CD4-positive, alpha-beta T cell treated with Interleukin-17A for 1 hour (primary cell): ENCODE results near the gene UMODL1.

Source experiments
- DNase-seq: peaks from one replicate; pipeline ENCODE4 v3.0.0-alpha.2; 2020

UMODL1 gene

GRCh38 chr21:42082501-42083360 lies 11.6 kb downstream of the UMODL1 start:
- DNase-seq = no peak

- no peak for DNase-seq
Observed at GRCh38 chr21:42083361-42083690, 12.2 kb downstream of the UMODL1 start.

- DNase-seq = no peak
Observed at GRCh38 chr21:42084079-42084478, 13.0 kb downstream of the UMODL1 start.

- DNase-seq = no peak
Observed at GRCh38 chr21:42085246-42086077, 14.3 kb downstream of the UMODL1 start.

GRCh38 chr21:42086969-42087368 lies 15.9 kb downstream of the UMODL1 start:
- no peak for DNase-seq

- DNase-seq = no peak
Observed at GRCh38 chr21:42088148-42088547, 17.0 kb downstream of the UMODL1 start.

- DNase-seq = no peak
Observed at GRCh38 chr21:42088658-42089057, 17.5 kb downstream of the UMODL1 start.

GRCh38 chr21:42089093-42089631 lies 18.0 kb downstream of the UMODL1 start:
- no peak for DNase-seq

GRCh38 chr21:42089665-42090310 lies 18.7 kb downstream of the UMODL1 start:
- DNase-seq = no peak

- DNase-seq = no peak
Observed at GRCh38 chr21:42091899-42092508, 20.9 kb downstream of the UMODL1 start.

GRCh38 chr21:42092771-42093170 lies 21.7 kb downstream of the UMODL1 start:
- no peak for DNase-seq

GRCh38 chr21:42093186-42093585 lies 22.1 kb downstream of the UMODL1 start:
- no peak for DNase-seq

- DNase-seq = no peak
Observed at GRCh38 chr21:42093991-42094421, 22.9 kb downstream of the UMODL1 start.

- DNase-seq = no peak
Observed at GRCh38 chr21:42094811-42095210, 23.7 kb downstream of the UMODL1 start.

- DNase-seq = no peak
Observed at GRCh38 chr21:42095581-42095980, 24.5 kb downstream of the UMODL1 start.

GRCh38 chr21:42096566-42096965 lies 25.4 kb downstream of the UMODL1 start:
- no peak for DNase-seq

GRCh38 chr21:42097274-42097673 lies 26.2 kb downstream of the UMODL1 start:
- no peak for DNase-seq

GRCh38 chr21:42097860-42098454 lies 26.8 kb downstream of the UMODL1 start:
- no peak for DNase-seq

- DNase-seq = no peak
Observed at GRCh38 chr21:42098957-42099505, 27.9 kb downstream of the UMODL1 start.

GRCh38 chr21:42101246-42101645 lies 30.1 kb downstream of the UMODL1 start:
- no peak for DNase-seq

GRCh38 chr21:42102076-42102475 lies 31.0 kb downstream of the UMODL1 start:
- DNase-seq = no peak

- DNase-seq = no peak
Observed at GRCh38 chr21:42102526-42102925, 31.4 kb downstream of the UMODL1 start.
